HepG2 (cell line): ENCODE measurements around the gene TRIM72. TPM values are rescaled to one million over a fixed set of nuclear protein-coding genes. Genes with fewer than 3 reads are reported as not detected.

Source experiments
- ATAC-seq: fragments of 200-7000 bp; cut with Tn5 transposase; 3 replicates; pipeline ENCODE4 v1.9.1; 2020; ENCODE audit warnings: mild to moderate bottlenecking, moderate library complexity
- BruUV-seq: library from RNA; stranded (reverse); fragments of 400-500 nt; replicated peaks from 2 replicates; lab custom pipeline; 2021; lab: Mats Ljungman, UMichigan
- CTCF ChIA-PET: fragments of 300-600 bp; formaldehyde crosslinking; extraction: SDS; loops from one replicate; lab custom pipeline; 2021; ENCODE audit warnings: low total read pairs, inconsistent platforms, low intra/inter-chr PET ratio; lab: Yijun Ruan, JAX
- POLR2A ChIA-PET: fragments of 350-600 bp; sonication (Branson Sonifier 250); formaldehyde crosslinking; loops from one replicate; lab custom pipeline; 2020; ENCODE audit warnings: antibody characterized with exemption, inconsistent platforms; lab: Yijun Ruan, JAX
- DNase-seq: peaks from one replicate; pipeline ENCODE4 v3.0.0-alpha.2; 2015; ENCODE audit warnings: low spot score
- FAIRE-seq: peaks from 3 replicates; lab custom pipeline; 2011; peaks lifted over from hg19 to GRCh38; lab: Jason Lieb, UNC
- H2AFZ ChIP-seq: one replicate; pipeline ENCODE4 v1.6.1; 2011; ENCODE audit warnings: low read length, inconsistent platforms
- H3K27ac ChIP-seq: fragments of 300-600 bp; 3 replicates; pipeline ENCODE4 v1.8.0; 2011; ENCODE audit warnings: mixed run types, mild to moderate bottlenecking, mixed read lengths, low read length, inconsistent platforms; ENCODE audit not compliant: insufficient read depth; ENCODE audit errors: extremely low read length
- H3K27me3 ChIP-seq, 2 experiments: fragments of 200-600 bp in 1 of 2; 2 replicates in 1 of 2; 3 replicates in 1 of 2; pipeline versions ENCODE4 v1.6.0 to v1.8.0; 2011; ENCODE audit warnings: low read length in 2 of 2, mild to moderate bottlenecking in 2 of 2, moderate library complexity in 2 of 2, inconsistent platforms in 1 of 2; ENCODE audit not compliant: insufficient read depth in 2 of 2, control insufficient read depth in 1 of 2
- H3K36me3 ChIP-seq, 2 experiments: fragments of 200-600 bp in 1 of 2; replicated peaks in 1 of 2; 2 replicates in 1 of 2; 3 replicates in 1 of 2; pipeline versions ENCODE4 v1.5.1 to v1.8.0; 2011; ENCODE audit warnings: low read length in 2 of 2, inconsistent platforms in 1 of 2; ENCODE audit not compliant: insufficient read depth in 2 of 2, control insufficient read depth in 1 of 2
- H3K4me1 ChIP-seq: 2 replicates; pipeline ENCODE4 v1.5.1; 2012; ENCODE audit warnings: low read length, inconsistent platforms; ENCODE audit not compliant: insufficient read depth
- H3K4me2 ChIP-seq: 2 replicates; pipeline ENCODE4 v1.6.0; 2011; ENCODE audit warnings: low read depth, low read length, inconsistent platforms
- H3K4me3 ChIP-seq, 3 experiments: fragments of 200-600 bp in 1 of 3; sonication (generic), shearing (Covaris generic) in 1 of 3; replicated peaks in 1 of 3; 2 replicates each; pipeline ENCODE4 v1.5.1; 2011 to 2016; ENCODE audit warnings: low read length in 3 of 3, inconsistent platforms in 2 of 3, low read depth in 2 of 3, mild to moderate bottlenecking in 2 of 3, control low read depth in 1 of 3, mixed read lengths in 1 of 3; ENCODE audit not compliant: insufficient read depth in 1 of 3
- H3K79me2 ChIP-seq: one replicate; pipeline ENCODE4 v1.6.1; 2011; ENCODE audit warnings: low read length, inconsistent platforms; ENCODE audit not compliant: insufficient read depth
- H3K9ac ChIP-seq: 2 replicates; pipeline ENCODE4 v1.6.0; 2011; ENCODE audit warnings: mild to moderate bottlenecking, low read depth, low read length, inconsistent platforms; ENCODE audit not compliant: insufficient read depth
- H3K9me3 ChIP-seq: 2 replicates; pipeline ENCODE4 v1.5.1; 2012; ENCODE audit warnings: mild to moderate bottlenecking, low read length
- H4K20me1 ChIP-seq: 2 replicates; pipeline ENCODE4 v1.6.0; 2011; ENCODE audit warnings: inconsistent platforms, mild to moderate bottlenecking, low read length, moderate library complexity; ENCODE audit not compliant: insufficient read depth
- KLF11 ChIP-seq: IDR thresholded peaks from 2 replicates; pipeline ENCODE4 v1.6.1; 2016; ENCODE audit warnings: missing compliant biosample characterization
- PLRG1 ChIP-seq: fragments of 450-650 bp; conservative IDR thresholded peaks from 2 replicates; pipeline ENCODE4 v1.6.1; 2016
- POGK ChIP-seq: sonication (generic); formaldehyde crosslinking; conservative IDR thresholded peaks from 2 replicates; pipeline ENCODE4 v1.8.0; 2022; ENCODE audit warnings: mild to moderate bottlenecking, moderate library complexity, missing genetic modification reagents
- TSC22D2 ChIP-seq: sonication (generic); formaldehyde crosslinking; IDR thresholded peaks from 2 replicates; pipeline ENCODE4 v1.5.1; 2020; ENCODE audit warnings: missing genetic modification reagents, mild to moderate bottlenecking, borderline replicate concordance
- ZNF138 ChIP-seq: sonication (generic); formaldehyde crosslinking; IDR thresholded peaks from 2 replicates; pipeline ENCODE4 v1.5.0; 2020; ENCODE audit warnings: mild to moderate bottlenecking, low read depth, missing genetic modification reagents
- ZNF550 ChIP-seq: sonication (generic); formaldehyde crosslinking; IDR thresholded peaks from 2 replicates; pipeline ENCODE4 v1.4.0; 2020; ENCODE audit warnings: mild to moderate bottlenecking, missing genetic modification reagents, borderline replicate concordance
- WGBS: methylation state at CpG from one replicate; pipeline ENCODE4 v1.1.6; 2017; ENCODE audit warnings: low lambda C conversion rate; 5-methylcytosine and 5-hydroxymethylcytosine counted together
- in situ Hi-C: cut with HindIII; loops from 2 replicates; pipeline ENCODE4 v1.10.0; 2017; ENCODE audit warnings: low pct_unique_long_range_greater_than_20kb; ENCODE audit not compliant: extremely low pct_ligation_motif_present
- intact Hi-C: fragments of 100-400 bp; cut with micrococcal nuclease; formaldehyde crosslinking; loops from one replicate; pipeline ENCODE4 v1.10.0; 2022; ENCODE audit not compliant: unreplicated experiment
- polyA plus RNA-seq, 8 experiments: library from polyadenylated mRNA; depleted of rRNA in 3 of 8; stranded (reverse) in 7 of 8; unstranded in 1 of 8; fragments of >200 nt; fragmentation: Illumina TruSeq in 4 of 8; extraction: Trizol in 4 of 8; gene quantifications; 2 replicates each; pipeline versions ENCODE4 v1.2.1 to v1.2.3, GENCODE V29; 2011 to 2016; ENCODE audit warnings: low read depth in 4 of 8, missing spikeins in 1 of 8, mixed read lengths in 1 of 8; ENCODE audit not compliant: insufficient read depth in 1 of 8
- total RNA-seq, 5 experiments: library from RNA; depleted of rRNA; stranded (reverse); fragments of >200 nt; fragmentation: Illumina TruSeq; extraction: Trizol; gene quantifications; 2 replicates each; pipeline ENCODE4 v1.2.3, GENCODE V29; 2016; ENCODE audit warnings: low read depth in 1 of 5

Gene TRIM72
- total and polyA plus RNA-seq, 2 of the 13 experiments (the other 11 are each of a cell fraction or from before 2014, with no cell fraction given) = not detected

DNA sequence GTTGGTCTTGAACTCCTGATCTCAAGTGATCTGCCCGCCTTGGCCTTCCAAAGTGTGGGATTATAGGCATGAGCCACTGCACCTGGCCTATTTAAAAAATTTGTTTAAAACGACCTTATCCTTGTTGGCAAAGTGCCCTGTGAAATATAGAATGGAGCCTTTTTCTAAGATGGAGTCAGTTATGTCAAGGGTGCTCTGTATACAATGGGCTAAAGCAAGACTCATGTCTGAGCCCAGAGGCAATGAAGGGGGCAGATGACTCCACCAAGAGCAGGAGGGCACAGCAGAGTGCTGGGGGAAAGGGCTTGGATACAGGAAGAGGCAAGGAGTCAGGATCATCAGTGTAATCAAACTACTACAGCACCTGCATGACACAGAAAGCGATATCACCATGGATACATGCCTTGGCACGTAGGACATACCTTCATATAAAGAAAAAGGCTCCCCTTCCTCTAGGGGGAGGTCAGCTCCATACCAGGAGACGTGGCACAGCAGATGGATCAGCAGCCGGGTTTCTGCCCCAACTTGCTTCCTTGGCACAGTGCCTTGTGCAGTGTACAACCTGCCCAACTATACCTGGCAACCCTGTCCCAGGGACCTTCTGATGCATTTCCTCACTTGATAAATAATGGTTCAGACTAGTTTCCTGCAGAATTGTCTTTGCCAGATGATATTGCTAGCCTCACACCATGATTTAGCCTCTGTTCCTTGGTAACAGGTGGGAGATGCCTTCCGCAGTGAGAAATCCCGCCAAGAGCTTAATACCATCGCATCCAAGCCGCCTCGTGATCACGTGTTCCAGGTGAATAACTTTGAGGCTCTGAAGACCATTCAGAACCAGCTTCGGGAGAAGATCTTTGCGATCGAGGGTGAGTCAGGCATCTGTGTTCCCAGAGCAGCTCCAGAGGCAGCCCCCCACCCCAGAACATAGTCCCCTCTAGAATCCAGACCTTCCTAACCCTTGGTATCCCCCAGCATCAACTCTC, 61.2 kb downstream of the TRIM72 start:
- H3K4me3 ChIP-seq = no peak overlapping the region
- in situ Hi-C loops (no loop called here), intact Hi-C loops (no loop called here)
- no peak overlapping the region for H3K4me2 ChIP-seq
- H3K27ac ChIP-seq = no peak overlapping the region
- FAIRE-seq (no peak), DNase-seq (no peak), ATAC-seq (no peak)
- no peaks in the 10 kb centered on the region for H3K36me3 ChIP-seq
- no TSS peak for BruUV-seq
- no peaks in the 10 kb centered on the region for H3K4me1 ChIP-seq
- no peak for TF ChIP-seq KLF11 (CRISPR knock-in tag)
- TF ChIP-seq PLRG1 = no peak
- TF ChIP-seq ZNF550 (CRISPR knock-in tag) = no peak
- no peak for TF ChIP-seq ZNF138
- TF ChIP-seq TSC22D2 (CRISPR knock-in tag) = no peak
- TF ChIP-seq POGK (CRISPR knock-in tag) = no peak
- ChIA-PET CTCF (no interaction called here), POLR2A (no interaction called here)
- H4K20me1 ChIP-seq = no peaks in the 10 kb centered on the region
- no peak overlapping the region for H2AFZ ChIP-seq
- H3K9me3 ChIP-seq = no peaks in the 10 kb centered on the region
- H3K9ac ChIP-seq = no peak overlapping the region
- H3K79me2 ChIP-seq = no peaks in the 10 kb centered on the region
- peaks cover 0 to 12% of the 10 kb centered on the region in 2 experiments; a peak in 2 of 5 replicates for H3K27me3 ChIP-seq
- 43% methylated on average over 13 of the region's 15 CpGs for WGBS
